ENCODE results near the gene AMIGO1. TPM values are rescaled to one million over a fixed set of nuclear protein-coding genes. Genes with fewer than 3 reads are reported as not detected.

The AMIGO1 gene
- total and polyA plus RNA-seq, 10 of the 15 experiments (the other 5 are each of a cell fraction or from before 2014, with no cell fraction given) = 0.02 to 0.28 (median 0.08) TPM; not detected in 1

DNA sequence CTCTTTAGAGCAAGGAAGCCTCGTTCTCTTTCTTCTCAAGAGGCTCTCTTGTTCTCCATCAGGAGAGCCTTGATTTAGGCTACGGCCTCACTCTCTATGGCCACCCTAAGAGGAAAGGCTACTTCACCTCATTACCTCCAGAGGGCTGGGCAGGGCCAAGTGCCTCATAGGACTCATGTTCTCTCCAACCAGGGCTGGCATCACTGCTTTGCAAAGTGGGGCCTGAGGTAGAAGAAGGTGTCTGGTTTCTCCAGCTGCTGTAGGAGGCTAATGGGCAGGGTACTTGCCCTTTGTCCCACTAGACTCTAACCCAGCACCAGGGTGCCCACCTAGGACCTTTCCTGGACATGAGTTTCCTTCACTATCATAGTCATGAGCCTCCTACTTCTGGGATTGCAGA, 27.9 kb downstream of the AMIGO1 start:
- no peaks in the 10 kb centered on the region for H3K9me3 ChIP-seq (replicated peaks; ENCODE audit: control insufficient read depth, insufficient read depth, low read length)
- CTCF ChIA-PET = interaction anchor here (0.9 to 5.7 kb wide), 4 partner anchors 12 to 199 kb away, joined by 3 to 91 read pairs (median 28); partner anchors contain the start of genes CYB561D1 and PSRC1
- POLR2A ChIA-PET = no interaction called here
- in situ Hi-C loops (cut with MboI) (no loop called here), intact Hi-C loops (cut with micrococcal nuclease; ENCODE audit: unreplicated experiment) (no loop called here)
- 0% methylated on average over 2 of the region's 2 CpGs for WGBS (ENCODE audit: insufficient coverage, insufficient replicate concordance, low lambda C conversion rate, missing lambda C conversion rate)
- FAIRE-seq (no peak), DNase-seq (ENCODE audit: low read depth, low spot score) (no peak), ATAC-seq (no peak)
- no peak overlapping the region for H3K4me2 ChIP-seq (ENCODE audit: control insufficient read depth, insufficient read depth)
- TF ChIP-seq BCL11A (IDR thresholded peaks at IDR 0.05; ENCODE audit: low read depth, low read length) (no peak), KLF5 (IDR thresholded peaks at IDR 0.05; ENCODE audit: partially characterized antibody) (no peak), CEBPB (IDR thresholded peaks at IDR 0.05; ENCODE audit: borderline replicate concordance in 1 of 2, low read depth in 2 of 2, low read length in 2 of 2) (no peak), HDAC6 (IDR thresholded peaks at IDR 0.05; ENCODE audit: unreplicated experiment) (no peak), REST (IDR thresholded peaks at IDR 0.05; ENCODE audit: low read depth, low read length) (no peak)
- H3K4me3 ChIP-seq = no peak overlapping the region
- H3K9ac ChIP-seq (ENCODE audit: control insufficient read depth, insufficient read depth, low read length) = no peak overlapping the region
- RAD21 ChIA-PET (ENCODE audit: unreplicated experiment) = interaction anchor here (1.3 to 2.2 kb wide), 3 partner anchors 51 to 67 kb away, joined by 4 to 21 read pairs (median 4); partner anchors contain the start of gene GNAI3
- no peak overlapping the region for H2AFZ ChIP-seq (ENCODE audit: control insufficient read depth, low read depth, low read length)
- no peaks in the 10 kb centered on the region; a peak in 1 of 4 replicates for H3K36me3 ChIP-seq (ENCODE audit: control insufficient read depth in 2 of 2, insufficient read depth in 2 of 2, low read length in 1 of 2)
- SMC1A ChIA-PET (ENCODE audit: uncharacterized antibody, unreplicated experiment) = interaction anchor here (0.8 to 5.0 kb wide), 4 partner anchors 16 to 54 kb away, joined by 3 to 55 read pairs (median 5); no protein-coding TSS in a partner anchor
- no peak overlapping the region for H3K27ac ChIP-seq (ENCODE audit: control insufficient read depth, insufficient read depth)
- no peaks in the 10 kb centered on the region for H4K20me1 ChIP-seq (ENCODE audit: control insufficient read depth, insufficient read depth)
- H3K79me2 ChIP-seq (ENCODE audit: control insufficient read depth, insufficient read depth, low read length) = peaks cover 9% of the 10 kb centered on the region
- BruUV-seq (replicated peaks) = no TSS peak
- H3K27me3 ChIP-seq (replicated peaks in 1 of 2; ENCODE audit: control insufficient read depth in 2 of 2, insufficient read depth in 2 of 2, low read length in 1 of 2) = peaks cover 0 to 3% of the 10 kb centered on the region in 2 experiments
- peaks cover 10% of the 10 kb centered on the region for H3K4me1 ChIP-seq (ENCODE audit: control insufficient read depth, insufficient read depth, low read length)
